ENCODE measurements around the gene SZT2. TPM values are rescaled to one million over a fixed set of nuclear protein-coding genes. Genes with fewer than 3 reads are reported as not detected.

Gene SZT2
- total RNA-seq, 1 experiment from 2014 or later, result 22.2 TPM

DNA sequence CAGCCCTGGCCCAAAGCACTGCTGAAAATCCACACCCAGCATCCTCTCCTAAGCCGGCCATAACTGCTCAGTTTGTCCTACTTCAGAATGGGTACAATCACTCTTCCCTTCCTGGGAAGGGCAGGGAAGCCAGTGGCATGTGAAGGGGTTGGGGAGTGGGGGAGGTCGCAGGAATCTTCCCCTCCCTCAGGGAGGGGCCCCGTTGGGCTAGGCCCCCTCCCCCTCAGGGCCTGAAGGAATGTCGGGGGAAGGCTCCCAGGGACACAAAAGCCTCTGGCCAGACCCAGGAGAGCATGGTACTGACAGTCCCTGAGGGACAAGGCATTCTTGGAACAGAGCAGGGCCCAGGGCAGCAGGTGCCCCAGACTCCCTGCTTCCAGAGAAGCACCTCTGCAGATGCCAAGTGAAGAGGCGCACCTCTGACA is 23.1 kb upstream of the SZT2 start:
- CTCF ChIA-PET, result no interaction called here
- peak overlapping the region; percentile 88 for H3K27ac ChIP-seq (ENCODE audit: low read length)
- no peak for TF ChIP-seq EZH2phosphoT487 (IDR thresholded peaks at IDR 0.05; ENCODE audit: borderline replicate concordance, low read length)

DNA sequence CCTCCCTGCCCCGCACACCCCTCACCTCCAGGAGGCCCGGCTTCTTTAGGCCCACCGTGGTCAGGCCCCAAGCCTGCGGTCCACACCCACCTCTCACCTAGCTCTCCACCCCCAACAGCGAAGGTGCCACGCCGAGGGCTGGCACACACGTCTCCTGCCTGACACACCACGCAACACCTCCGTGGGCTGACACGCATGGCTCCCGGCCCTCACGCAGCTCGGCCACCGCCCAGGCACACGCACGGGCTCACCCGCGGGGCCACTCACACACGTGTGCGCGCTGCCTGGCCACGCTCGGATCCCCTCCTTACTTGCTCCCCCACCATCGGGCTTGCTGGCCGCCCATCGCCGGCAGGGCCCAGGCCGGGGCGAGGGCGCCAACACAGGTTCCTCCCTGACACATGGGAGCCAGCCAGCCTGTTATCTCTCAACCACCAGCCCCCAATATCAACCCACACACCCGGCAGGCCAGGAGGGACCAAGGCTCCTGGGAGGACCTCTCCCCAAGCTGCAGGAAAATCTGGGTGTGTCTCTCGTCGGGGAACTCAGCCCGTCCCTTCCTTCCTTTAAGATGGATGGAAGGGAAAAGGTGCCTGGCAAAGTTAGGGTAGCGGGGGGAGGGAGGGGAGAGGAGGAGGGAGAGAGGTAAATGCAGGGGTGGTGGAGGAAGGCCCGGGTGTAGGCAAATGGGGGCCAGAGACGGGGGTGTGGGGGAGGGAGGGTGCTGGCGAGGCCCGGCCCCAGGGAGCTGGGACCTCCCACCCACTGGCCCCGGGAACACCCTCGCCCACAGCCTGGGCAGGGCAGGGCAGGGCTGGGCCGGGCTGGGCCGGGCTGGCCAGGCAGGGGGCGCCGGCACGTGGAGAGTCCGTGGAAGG is 22.4 kb upstream of the SZT2 start:
- no peaks in the 10 kb centered on the region for H3K9me3 ChIP-seq (ENCODE audit: low read length)
- peak overlapping the region; percentile 65 for H2AFZ ChIP-seq (ENCODE audit: low read length)
- BruUV-seq (replicated peaks), result TSS peak; percentile 53
- H3K27me3 ChIP-seq (ENCODE audit: low read length), result no peaks in the 10 kb centered on the region
- peak overlapping the region; percentile 86 for H3K4me3 ChIP-seq (ENCODE audit: low read length)
- DNase-seq (peak; percentile 75), ATAC-seq (peak; percentile 70)
- H3K4me2 ChIP-seq (ENCODE audit: low read length), result peak overlapping the region; percentile 97
- ChIA-PET CTCF (interaction anchor here (1.0 to 1.5 kb wide), 2 partner anchors 47 to 140 kb away, joined by 3 to 4 read pairs; no protein-coding TSS in a partner anchor), POLR2A (ENCODE audit: unreplicated experiment) (interaction anchor here (0.5 to 0.7 kb wide), 3 partner anchors 16 to 1433 kb away, joined by 4 read pairs; partner anchors contain the start of gene PLK3)
- TF ChIP-seq EZH2phosphoT487 (IDR thresholded peaks at IDR 0.05; ENCODE audit: borderline replicate concordance, low read length), result no peak
- intact Hi-C loops (cut with micrococcal nuclease), result no loop called here
- H4K20me1 ChIP-seq (ENCODE audit: low read length), result no peaks in the 10 kb centered on the region
- H3F3A ChIP-seq (ENCODE audit: low read length, unreplicated experiment), result peaks cover 13% of the 10 kb centered on the region
- peaks cover 58% of the 10 kb centered on the region for H3K79me2 ChIP-seq (ENCODE audit: low read length)
- peak overlapping the region; percentile 91 for H3K9ac ChIP-seq (ENCODE audit: low read length)
- peak overlapping the region; percentile 88 for H3K27ac ChIP-seq (ENCODE audit: low read length)
- H3K4me1 ChIP-seq (ENCODE audit: insufficient read depth, low read length), result peaks cover 46% of the 10 kb centered on the region
- no peaks in the 10 kb centered on the region for H3K9me2 ChIP-seq (replicated peaks; ENCODE audit: low read length)
- peaks cover 21% of the 10 kb centered on the region; the same call in 1 of the 2 replicates for H3K36me3 ChIP-seq (ENCODE audit: low read depth, low read length)

More for the DNA sequence above, 23.1 kb upstream of the SZT2 start:
- POLR2A ChIA-PET (ENCODE audit: unreplicated experiment), result interaction anchor here (0.5 to 0.7 kb wide), 2 partner anchors 17 to 159 kb away, joined by 4 read pairs; no protein-coding TSS in a partner anchor
- H3K27me3 ChIP-seq (ENCODE audit: low read length), result no peaks in the 10 kb centered on the region
- no peaks in the 10 kb centered on the region for H3K9me2 ChIP-seq (replicated peaks; ENCODE audit: low read length)
- H3K9me3 ChIP-seq (ENCODE audit: low read length), result no peaks in the 10 kb centered on the region
- H3K9ac ChIP-seq (ENCODE audit: low read length), result peak overlapping the region; percentile 91
- peak overlapping the region; percentile 97 for H3K4me2 ChIP-seq (ENCODE audit: low read length)
- no peaks in the 10 kb centered on the region for H4K20me1 ChIP-seq (ENCODE audit: low read length)
- H2AFZ ChIP-seq (ENCODE audit: low read length), result no peak overlapping the region
- ATAC-seq (peak; percentile 1), DNase-seq (peak; percentile 51)
- peaks cover 44% of the 10 kb centered on the region for H3K4me1 ChIP-seq (ENCODE audit: insufficient read depth, low read length)
- H3K4me3 ChIP-seq (ENCODE audit: low read length), result peak overlapping the region; percentile 86
- H3F3A ChIP-seq (ENCODE audit: low read length, unreplicated experiment), result peaks cover 11% of the 10 kb centered on the region
- no TSS peak for BruUV-seq (replicated peaks)
- H3K36me3 ChIP-seq (ENCODE audit: low read depth, low read length), result peaks cover 28% of the 10 kb centered on the region
- peaks cover 65% of the 10 kb centered on the region for H3K79me2 ChIP-seq (ENCODE audit: low read length)
- intact Hi-C loops (cut with micrococcal nuclease), result no loop called here

DNA sequence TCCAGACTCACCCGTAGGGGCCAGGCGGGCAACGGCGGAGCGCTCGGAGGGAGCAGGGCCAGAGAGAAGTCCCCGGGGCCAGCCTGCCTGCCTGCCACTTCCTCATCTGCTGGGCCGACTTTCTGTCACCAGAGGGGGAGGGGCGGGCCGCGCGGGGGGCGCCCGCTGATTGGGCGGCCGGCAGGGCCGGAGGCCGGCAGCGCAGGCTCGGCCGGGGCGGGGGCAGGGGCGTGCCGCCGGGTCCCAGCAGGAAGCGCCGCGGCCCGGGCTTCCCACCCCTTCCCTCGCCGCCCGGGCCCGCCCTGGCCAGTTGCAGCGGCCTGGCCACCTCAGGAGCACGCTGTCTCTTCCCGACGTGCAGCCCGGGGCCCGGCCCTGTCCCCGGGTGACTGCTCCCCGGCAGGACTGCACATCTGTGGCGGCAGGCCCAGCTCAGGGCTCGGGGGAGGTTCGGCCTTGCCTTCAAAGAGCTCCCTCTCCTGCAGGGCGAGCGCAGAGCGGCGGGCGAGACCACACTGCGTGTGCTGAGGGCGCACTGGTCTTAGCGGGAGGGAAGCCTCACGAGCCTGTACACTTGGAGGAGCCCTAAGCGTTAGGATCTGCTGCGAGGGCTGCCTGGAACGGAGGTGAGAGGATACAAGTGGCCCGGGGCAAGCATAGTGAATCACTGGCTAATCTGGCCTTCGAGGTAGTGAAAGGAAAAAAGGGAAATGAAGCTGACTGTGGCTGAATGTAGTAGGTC is 21.6 kb upstream of the SZT2 start, which contains the start of gene ELOVL1:
Gene ELOVL1 (minus strand): TSS at position 108 of the 742 bp plus-strand sequence. CDS start 2,402 bp downstream, outside the sequence.
- Histone ChIP-seq H2AFZ (ENCODE audit: low read length) (peak within 1 kb of the TSS; percentile 65), H3K4me3 (ENCODE audit: low read length) (peak within 1 kb of the TSS; percentile 86), H3F3A (ENCODE audit: low read length, unreplicated experiment) (peaks cover 18% of the 10 kb centered on the region), H4K20me1 (ENCODE audit: low read length) (no peaks in the 10 kb centered on the region), H3K9ac (ENCODE audit: low read length) (peak within 1 kb of the TSS; percentile 91), H3K36me3 (ENCODE audit: low read depth, low read length) (peaks cover 15% of the 10 kb centered on the region; the same call in 1 of the 2 replicates), H3K9me2 (replicated peaks; ENCODE audit: low read length) (no peaks in the 10 kb centered on the region), H3K4me1 (ENCODE audit: insufficient read depth, low read length) (peaks cover 53% of the 10 kb centered on the region), H3K4me2 (ENCODE audit: low read length) (peak within 1 kb of the TSS; percentile 97), H3K9me3 (ENCODE audit: low read length) (no peaks in the 10 kb centered on the region), H3K27ac (ENCODE audit: low read length) (peak within 1 kb of the TSS; percentile 88), H3K79me2 (ENCODE audit: low read length) (peaks cover 56% of the 10 kb centered on the region), H3K27me3 (ENCODE audit: low read length) (no peaks in the 10 kb centered on the region)
- BruUV-seq (replicated peaks), result no TSS peak
- DNase-seq (peak; percentile 90), ATAC-seq (peak; percentile 73)
- POLR2A ChIA-PET (ENCODE audit: unreplicated experiment), result interaction anchor here (0.5 to 0.8 kb wide), 2 partner anchors 9 to 1432 kb away, joined by 3 to 4 read pairs; partner anchors contain the start of genes CDC20 and PLK3
- intact Hi-C loops (cut with micrococcal nuclease), result no loop called here
- TF ChIP-seq, protein P1, sequence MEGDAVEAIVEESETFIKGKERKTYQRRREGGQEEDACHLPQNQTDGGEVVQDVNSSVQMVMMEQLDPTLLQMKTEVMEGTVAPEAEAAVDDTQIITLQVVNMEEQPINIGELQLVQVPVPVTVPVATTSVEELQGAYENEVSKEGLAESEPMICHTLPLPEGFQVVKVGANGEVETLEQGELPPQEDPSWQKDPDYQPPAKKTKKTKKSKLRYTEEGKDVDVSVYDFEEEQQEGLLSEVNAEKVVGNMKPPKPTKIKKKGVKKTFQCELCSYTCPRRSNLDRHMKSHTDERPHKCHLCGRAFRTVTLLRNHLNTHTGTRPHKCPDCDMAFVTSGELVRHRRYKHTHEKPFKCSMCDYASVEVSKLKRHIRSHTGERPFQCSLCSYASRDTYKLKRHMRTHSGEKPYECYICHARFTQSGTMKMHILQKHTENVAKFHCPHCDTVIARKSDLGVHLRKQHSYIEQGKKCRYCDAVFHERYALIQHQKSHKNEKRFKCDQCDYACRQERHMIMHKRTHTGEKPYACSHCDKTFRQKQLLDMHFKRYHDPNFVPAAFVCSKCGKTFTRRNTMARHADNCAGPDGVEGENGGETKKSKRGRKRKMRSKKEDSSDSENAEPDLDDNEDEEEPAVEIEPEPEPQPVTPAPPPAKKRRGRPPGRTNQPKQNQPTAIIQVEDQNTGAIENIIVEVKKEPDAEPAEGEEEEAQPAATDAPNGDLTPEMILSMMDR (conservative IDR thresholded peaks at IDR 0.05; ENCODE audit: low read depth, low read length), result peak; percentile 35
- TF ChIP-seq EZH2 (IDR thresholded peaks at IDR 0.05; ENCODE audit: low read length, unreplicated experiment), result no peak
- CTCF ChIA-PET, result interaction anchor here (0.6 to 1.5 kb wide), 4 partner anchors 10 to 141 kb away, joined by 3 to 6 read pairs (median 4); partner anchors contain the start of gene C1orf210

All from PC-3 (cell line).